ENCODE data around the gene PRSS33.

- TF ChIP-seq EGR1 (IDR thresholded peaks at IDR 0.05; ENCODE audit: borderline replicate concordance, low read depth, low read length) (no peak), CTCF (IDR thresholded peaks at IDR 0.05; ENCODE audit: control extremely low read depth in 1 of 3, insufficient read depth in 1 of 3, low read depth in 1 of 3, low read length in 3 of 3) (no peak), GABPA (IDR thresholded peaks at IDR 0.05; ENCODE audit: borderline replicate concordance, insufficient read depth, low read length) (no peak), HDAC2 (IDR thresholded peaks at IDR 0.05; ENCODE audit: borderline replicate concordance in 1 of 2, low read depth in 2 of 2, low read length in 2 of 2) (no peak), TCF12 (IDR thresholded peaks at IDR 0.05; ENCODE audit: low read depth, low read length) (no peak), EZH2 (IDR thresholded peaks at IDR 0.05; ENCODE audit: low read depth, low read length, severe bottlenecking) (no peak), ZNF274 (IDR thresholded peaks at IDR 0.05; ENCODE audit: borderline replicate concordance, extremely low read depth, low read length) (no peak), HDAC6 (IDR thresholded peaks at IDR 0.05; ENCODE audit: low read depth, low read length) (no peak), TEAD4 (IDR thresholded peaks at IDR 0.05; ENCODE audit: low read depth, low read length) (no peak), YY1 (IDR thresholded peaks at IDR 0.05; ENCODE audit: low read depth, low read length) (no peak)
Observed at GRCh38 chr16:2767891-2768290, 19.5 kb downstream of the PRSS33 start.
